Gastroesophageal sphincter (tissue), 3 donors: ENCODE results near the gene KLC1.

Source experiments
- CTCF ChIP-seq, 4 experiments: fragments of 200-600 bp in 2 of 4; fragments of 450-650 bp in 2 of 4; sonication (generic) in 1 of 4; IDR thresholded peaks; one replicate each; pipeline ENCODE4 v1.5.1; 2017 to 2019; ENCODE audit warnings: antibody characterized with exemption in 4 of 4, mild to moderate bottlenecking in 2 of 4, moderate library complexity in 2 of 4
- POLR2A ChIP-seq, 2 donors: fragments of 450-650 bp; IDR thresholded peaks; one replicate each; pipeline ENCODE4 v1.6.1; 2017; ENCODE audit warnings: antibody characterized with exemption in 2 of 2, mild to moderate bottlenecking in 2 of 2, moderate library complexity in 1 of 2
- POLR2AphosphoS5 ChIP-seq: sonication (generic); formaldehyde crosslinking; IDR thresholded peaks from one replicate; pipeline ENCODE4 v1.6.1; 2017; ENCODE audit warnings: antibody characterized with exemption

GRCh38 chr14:103706551-103707328 lies 77.7 kb downstream of the KLC1 start:
- TF ChIP-seq CTCF (IDR thresholded peaks at IDR 0.05) (no peak), POLR2AphosphoS5 (no peak), POLR2A (IDR thresholded peaks at IDR 0.05) (no peak)
